Subcutaneous preadipocyte (primary cell): Measurements from ENCODE around the gene ZZZ3. TPM values are rescaled to one million over a fixed set of nuclear protein-coding genes. Genes with fewer than 3 reads are reported as not detected.

Source experiments
- small RNA-seq: library from RNA; depleted of rRNA; stranded (forward); fragments of <200 nt; gene quantifications from one replicate; pipeline ENCODE3, GENCODE V24; 2012
- total RNA-seq: library from RNA; depleted of rRNA; stranded (reverse); fragments of >200 nt; gene quantifications from 2 replicates; pipeline ENCODE4 v1.2.3, GENCODE V29; 2012

Gene ZZZ3
- total RNA-seq = 57.3 and 79.0 TPM in 2 replicates

GRCh38 chr1:77682460-77683159 lies at the start of gene ZZZ3:
ZZZ3 (minus strand) TSS chr1:77682658; CDS start chr1:77633354, 49,304 bp downstream.

Small RNA genes lying within 50 kb of the gene (small RNA-seq; reads per million reads assigned to genes)
- not detected for gene RN7SL370P

Other genes starting within 250 kb of the ZZZ3 start
- gene USP33, start 77.2 kb upstream of the ZZZ3 start, total RNA-seq = 91.9 and 98.1 TPM in 2 replicates
- gene MIGA1, start 97.0 kb upstream of the ZZZ3 start, total RNA-seq = 10.7 and 13.9 TPM in 2 replicates
- gene NEXN, start 206.0 kb upstream of the ZZZ3 start, total RNA-seq = 7.6 and 9.9 TPM in 2 replicates